ENCODE results near the gene NACC2.

- TF ChIP-seq POLR2A (IDR thresholded peaks at IDR 0.05; ENCODE audit: low read depth), result no peak
- TF ChIP-seq, protein P1, sequence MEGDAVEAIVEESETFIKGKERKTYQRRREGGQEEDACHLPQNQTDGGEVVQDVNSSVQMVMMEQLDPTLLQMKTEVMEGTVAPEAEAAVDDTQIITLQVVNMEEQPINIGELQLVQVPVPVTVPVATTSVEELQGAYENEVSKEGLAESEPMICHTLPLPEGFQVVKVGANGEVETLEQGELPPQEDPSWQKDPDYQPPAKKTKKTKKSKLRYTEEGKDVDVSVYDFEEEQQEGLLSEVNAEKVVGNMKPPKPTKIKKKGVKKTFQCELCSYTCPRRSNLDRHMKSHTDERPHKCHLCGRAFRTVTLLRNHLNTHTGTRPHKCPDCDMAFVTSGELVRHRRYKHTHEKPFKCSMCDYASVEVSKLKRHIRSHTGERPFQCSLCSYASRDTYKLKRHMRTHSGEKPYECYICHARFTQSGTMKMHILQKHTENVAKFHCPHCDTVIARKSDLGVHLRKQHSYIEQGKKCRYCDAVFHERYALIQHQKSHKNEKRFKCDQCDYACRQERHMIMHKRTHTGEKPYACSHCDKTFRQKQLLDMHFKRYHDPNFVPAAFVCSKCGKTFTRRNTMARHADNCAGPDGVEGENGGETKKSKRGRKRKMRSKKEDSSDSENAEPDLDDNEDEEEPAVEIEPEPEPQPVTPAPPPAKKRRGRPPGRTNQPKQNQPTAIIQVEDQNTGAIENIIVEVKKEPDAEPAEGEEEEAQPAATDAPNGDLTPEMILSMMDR (IDR thresholded peaks at IDR 0.05), result no peak
These were observed 68.7 kb downstream of the NACC2 start for GRCh38 chr9:136026266-136026942.

Data from esophagus muscularis mucosa (tissue), 3 donors.